G401 (cell line): Measurements from ENCODE around the gene TMEM89. TPM values are rescaled to one million over a fixed set of nuclear protein-coding genes. Genes with fewer than 3 reads are reported as not detected.

ENCODE experiments used
- DNase-seq: peaks from one replicate; pipeline ENCODE4 v3.0.0-alpha.2; 2015; ENCODE audit warnings: low spot score
- in situ Hi-C: cut with HindIII; loops from 2 replicates; pipeline ENCODE4 v1.10.0; 2016; ENCODE audit warnings: low sequenced_read_pairs, mixed read lengths
- total RNA-seq: library from RNA; depleted of rRNA; stranded (reverse); fragments of >200 nt; shearing (Covaris generic); gene quantifications from 2 replicates; pipeline ENCODE4 v1.2.3, GENCODE V29; 2014; rRNA removed

TMEM89 gene
- total RNA-seq, result not detected in 2 replicates

- in situ Hi-C loops, result no loop called here
These were observed at the start of gene TMEM89 for GRCh38 chr3:48621461-48621869. Gene TMEM89, minus strand, starts transcription at chr3:48621769. Its CDS starts 13 bp downstream, at chr3:48621756.

GRCh38 chr3:48664929-48665328 is 43.4 kb upstream of the TMEM89 start:
- DNase-seq, result no peak
- in situ Hi-C loops, result no loop called here

More at GRCh38 chr3:48621461-48621869, at the start of gene TMEM89:
- no peak for DNase-seq

GRCh38 chr3:48664313-48664644 is 42.7 kb upstream of the TMEM89 start:
- no peak for DNase-seq
- in situ Hi-C loops, result no loop called here

GRCh38 chr3:48663489-48664312 is 42.1 kb upstream of the TMEM89 start:
- in situ Hi-C loops, result no loop called here
- DNase-seq, result peak; percentile 99

GRCh38 chr3:48662753-48663488 is 41.4 kb upstream of the TMEM89 start, which contains the start of gene CELSR3:
Gene CELSR3, minus strand, starts transcription at chr3:48662886. Its CDS starts 252 bp downstream, at chr3:48662634.
- in situ Hi-C loops, result no loop called here

GRCh38 chr3:48662145-48662752 is 40.7 kb upstream of the TMEM89 start:
- in situ Hi-C loops, result no loop called here
- no peak for DNase-seq

More at GRCh38 chr3:48662753-48663488, 41.4 kb upstream of the TMEM89 start, which contains the start of gene CELSR3:
- peak; percentile 89 for DNase-seq

GRCh38 chr3:48661501-48662144 is 40.1 kb upstream of the TMEM89 start:
- in situ Hi-C loops, result no loop called here
- peak; percentile 42 for DNase-seq

- in situ Hi-C loops, result no loop called here
- no peak for DNase-seq
These were observed 39.3 kb upstream of the TMEM89 start for GRCh38 chr3:48660800-48661400.

GRCh38 chr3:48656841-48657281 is 35.3 kb upstream of the TMEM89 start:
- no peak for DNase-seq
- in situ Hi-C loops, result no loop called here

- in situ Hi-C loops, result no loop called here
These were observed 34.7 kb upstream of the TMEM89 start for GRCh38 chr3:48656061-48656840.

GRCh38 chr3:48655606-48656005 is 34.0 kb upstream of the TMEM89 start:
- in situ Hi-C loops, result no loop called here
- no peak for DNase-seq

More at GRCh38 chr3:48656061-48656840, 34.7 kb upstream of the TMEM89 start:
- DNase-seq, result peak; percentile 46

- no peak for DNase-seq
- in situ Hi-C loops, result no loop called here
These were observed 33.5 kb upstream of the TMEM89 start for GRCh38 chr3:48655063-48655462.

- in situ Hi-C loops, result no loop called here
- no peak for DNase-seq
These were observed 31.6 kb upstream of the TMEM89 start for GRCh38 chr3:48652923-48653715.

GRCh38 chr3:48651771-48652170 is 30.2 kb upstream of the TMEM89 start:
- DNase-seq, result no peak
- in situ Hi-C loops, result no loop called here

GRCh38 chr3:48650723-48651122 is 29.2 kb upstream of the TMEM89 start:
- DNase-seq, result no peak
- in situ Hi-C loops, result no loop called here

GRCh38 chr3:48648188-48648850 is 26.8 kb upstream of the TMEM89 start:
- in situ Hi-C loops, result no loop called here
- no peak for DNase-seq

- DNase-seq, result no peak
- in situ Hi-C loops, result no loop called here
These were observed 26.1 kb upstream of the TMEM89 start for GRCh38 chr3:48647714-48648113.
